ACC112 (cell line): ENCODE data around the gene AREG.
"Not testable (repeated sequence)": the region's sequence is repeated elsewhere in the genome, so short reads cannot be mapped to it uniquely, and the experiment has no call there.

ENCODE experiments used
- H2AFZ ChIP-seq: fragments of 200-600 bp; sonication (generic); one replicate; pipeline ENCODE4 v1.6.0; 2017; ENCODE audit warnings: antibody characterized with exemption, low read length; ENCODE audit not compliant: unreplicated experiment
- H3K27ac ChIP-seq: fragments of 200-600 bp; sonication (generic); 2 replicates; pipeline ENCODE4 v1.5.1; 2014; ENCODE audit warnings: low read depth, mild to moderate bottlenecking, antibody characterized with exemption, low read length, moderate library complexity
- H3K27me3 ChIP-seq: fragments of 200-600 bp; sonication (generic); 2 replicates; pipeline ENCODE4 v1.6.1; 2014; ENCODE audit warnings: mild to moderate bottlenecking, antibody characterized with exemption, low read length, moderate library complexity, mixed read lengths; ENCODE audit not compliant: insufficient read depth
- H3K36me3 ChIP-seq: fragments of 200-600 bp; sonication (generic); 2 replicates; pipeline ENCODE4 v1.6.1; 2016; ENCODE audit warnings: mild to moderate bottlenecking, antibody characterized with exemption, low read length, moderate library complexity, mixed read lengths; ENCODE audit not compliant: insufficient read depth
- H3K4me1 ChIP-seq: fragments of 200-600 bp; sonication (generic); one replicate; pipeline ENCODE4 v1.6.1; 2016; ENCODE audit warnings: low read length, mixed read lengths; ENCODE audit not compliant: insufficient read depth, unreplicated experiment, control insufficient read depth
- H3K4me3 ChIP-seq: fragments of 200-600 bp; sonication (generic); 2 replicates; pipeline ENCODE4 v1.5.1; 2014; ENCODE audit warnings: mild to moderate bottlenecking, low read depth, low read length
- H3K79me2 ChIP-seq: fragments of 200-600 bp; sonication (generic); one replicate; pipeline ENCODE4 v1.6.0; 2016; ENCODE audit warnings: low read length; ENCODE audit not compliant: control insufficient read depth, unreplicated experiment, insufficient read depth

Gene AREG

GRCh38 chr4:74444891-74445642 lies at the start of gene AREG:
TSS of gene AREG (plus strand) at chr4:74445136. CDS start at chr4:74445346, 210 bp downstream.
- Histone ChIP-seq H3K4me3 (peak within 1 kb of the TSS; percentile 91), H3K27ac (peak within 1 kb of the TSS; percentile 66), H3K36me3 (no peaks in the 10 kb centered on the region), H2AFZ (peak within 1 kb of the TSS; percentile 76), H3K79me2 (no peaks in the 10 kb centered on the region), H3K4me1 (peaks cover 46% of the 10 kb centered on the region), H3K27me3 (no peaks in the 10 kb centered on the region)

GRCh38 chr4:74395633-74396032 lies 49.3 kb upstream of the AREG start:
- no peak overlapping the region for H2AFZ ChIP-seq

GRCh38 chr4:74397748-74398426 lies 47.0 kb upstream of the AREG start:
- no peaks in the 10 kb centered on the region for H3K27me3 ChIP-seq
- H3K27ac ChIP-seq, result peak overlapping the region; percentile 18
- H3K79me2 ChIP-seq, result no peaks in the 10 kb centered on the region
- no peaks in the 10 kb centered on the region for H3K36me3 ChIP-seq
- H3K4me3 ChIP-seq, result peak overlapping the region; percentile 55
- peak overlapping the region; percentile 5 for H2AFZ ChIP-seq
- H3K4me1 ChIP-seq, result peaks cover 16% of the 10 kb centered on the region

More at GRCh38 chr4:74395633-74396032, 49.3 kb upstream of the AREG start:
- Histone ChIP-seq H3K27me3 (no peaks in the 10 kb centered on the region), H3K4me3 (no peak overlapping the region), H3K79me2 (no peaks in the 10 kb centered on the region), H3K27ac (peak overlapping the region; percentile 68; the same call in 1 of the 2 replicates), H3K36me3 (no peaks in the 10 kb centered on the region), H3K4me1 (peaks cover 25% of the 10 kb centered on the region)

- H3K27me3 ChIP-seq, H2AFZ ChIP-seq, H3K79me2 ChIP-seq, H3K4me3 ChIP-seq, H3K36me3 ChIP-seq, H3K27ac ChIP-seq: not testable (repeated sequence)
- H3K4me1 ChIP-seq, result peaks cover 16% of the 10 kb centered on the region
Measured at GRCh38 chr4:74398894-74399589, 45.9 kb upstream of the AREG start.

- Histone ChIP-seq H3K79me2 (no peaks in the 10 kb centered on the region), H3K27ac (no peak overlapping the region), H3K4me3 (no peak overlapping the region), H3K27me3 (no peaks in the 10 kb centered on the region), H2AFZ (no peak overlapping the region), H3K4me1 (peaks cover 4% of the 10 kb centered on the region), H3K36me3 (no peaks in the 10 kb centered on the region)
Measured at GRCh38 chr4:74400395-74400794, 44.5 kb upstream of the AREG start.

GRCh38 chr4:74402692-74403456 lies 42.1 kb upstream of the AREG start:
- Histone ChIP-seq H2AFZ (no peak overlapping the region), H3K27ac (no peak overlapping the region), H3K4me3 (no peak overlapping the region), H3K79me2 (no peaks in the 10 kb centered on the region), H3K4me1 (no peaks in the 10 kb centered on the region), H3K27me3 (no peaks in the 10 kb centered on the region), H3K36me3 (no peaks in the 10 kb centered on the region)

- peak overlapping the region; percentile 36 for H2AFZ ChIP-seq
- H3K27me3 ChIP-seq, result no peaks in the 10 kb centered on the region
- no peaks in the 10 kb centered on the region for H3K4me1 ChIP-seq
- H3K4me3 ChIP-seq, result no peak overlapping the region
- no peaks in the 10 kb centered on the region for H3K79me2 ChIP-seq
- no peaks in the 10 kb centered on the region for H3K36me3 ChIP-seq
- H3K27ac ChIP-seq, result no peak overlapping the region
Measured at GRCh38 chr4:74407891-74408290, 37.0 kb upstream of the AREG start.

- no peaks in the 10 kb centered on the region for H3K79me2 ChIP-seq
Measured at GRCh38 chr4:74408639-74409038, 36.3 kb upstream of the AREG start.

GRCh38 chr4:74410272-74410671 lies 34.7 kb upstream of the AREG start:
- H3K4me3 ChIP-seq, result no peak overlapping the region
- no peaks in the 10 kb centered on the region for H3K36me3 ChIP-seq
- no peak overlapping the region for H3K27ac ChIP-seq
- peaks cover 2% of the 10 kb centered on the region for H3K4me1 ChIP-seq
- H2AFZ ChIP-seq, result no peak overlapping the region
- H3K27me3 ChIP-seq, result no peaks in the 10 kb centered on the region
- H3K79me2 ChIP-seq, result no peaks in the 10 kb centered on the region

More at GRCh38 chr4:74408639-74409038, 36.3 kb upstream of the AREG start:
- Histone ChIP-seq H3K27ac (no peak overlapping the region), H2AFZ (no peak overlapping the region), H3K4me1 (no peaks in the 10 kb centered on the region), H3K27me3 (no peaks in the 10 kb centered on the region), H3K4me3 (no peak overlapping the region), H3K36me3 (no peaks in the 10 kb centered on the region)

- Histone ChIP-seq H3K27me3 (no peaks in the 10 kb centered on the region), H3K4me1 (peaks cover 22% of the 10 kb centered on the region), H2AFZ (no peak overlapping the region), H3K79me2 (no peaks in the 10 kb centered on the region), H3K4me3 (no peak overlapping the region), H3K36me3 (no peaks in the 10 kb centered on the region), H3K27ac (no peak overlapping the region)
Measured at GRCh38 chr4:74412225-74412624, 32.7 kb upstream of the AREG start.
